HepG2 (cell line): ENCODE results near the gene PSENEN. TPM values are rescaled to one million over a fixed set of nuclear protein-coding genes. Genes with fewer than 3 reads are reported as not detected.

Source experiments
- ATM ChIP-seq: fragments of 450-650 bp; IDR thresholded peaks from 2 replicates; pipeline ENCODE4 v1.7.1; 2017; ENCODE audit warnings: mild to moderate bottlenecking, borderline replicate concordance
- CBX1 ChIP-seq: IDR thresholded peaks from one replicate; pipeline ENCODE4 v1.6.1; 2016; ENCODE audit warnings: antibody characterized with exemption, low read depth
- DDIT3 ChIP-seq: sonication (generic); formaldehyde crosslinking; IDR thresholded peaks from 2 replicates; pipeline ENCODE4 v1.4.0; 2020; ENCODE audit warnings: mild to moderate bottlenecking, missing genetic modification reagents
- FLYWCH1 ChIP-seq: sonication (generic); formaldehyde crosslinking; IDR thresholded peaks from 2 replicates; pipeline ENCODE4 v1.8.1; 2023; ENCODE audit warnings: mild to moderate bottlenecking, missing genetic modification reagents
- JDP2 ChIP-seq: sonication (generic); formaldehyde crosslinking; IDR thresholded peaks from 2 replicates; pipeline ENCODE4 v1.8.1; 2022; ENCODE audit warnings: missing genetic modification reagents, borderline replicate concordance
- KDM3A ChIP-seq: IDR thresholded peaks from 2 replicates; pipeline ENCODE4 v1.6.1; 2018; ENCODE audit warnings: low read depth, missing compliant biosample characterization
- MAFG ChIP-seq: sonication (generic); formaldehyde crosslinking; IDR thresholded peaks from 2 replicates; pipeline ENCODE4 v1.5.1; 2020; ENCODE audit warnings: mild to moderate bottlenecking, missing genetic modification reagents
- NFATC3 ChIP-seq: sonication (generic); formaldehyde crosslinking; IDR thresholded peaks from 2 replicates; pipeline ENCODE4 v1.5.1; 2020; ENCODE audit warnings: mild to moderate bottlenecking, missing genetic modification reagents
- PATZ1 ChIP-seq: sonication (generic); formaldehyde crosslinking; IDR thresholded peaks from 2 replicates; pipeline ENCODE4 v1.4.0; 2020; ENCODE audit warnings: missing genetic modification reagents
- SKI ChIP-seq: fragments of 450-650 bp; IDR thresholded peaks from one replicate; pipeline ENCODE4 v1.6.1; 2018; ENCODE audit warnings: mild to moderate bottlenecking; ENCODE audit not compliant: partially characterized antibody
- THAP7 ChIP-seq: sonication (generic); formaldehyde crosslinking; IDR thresholded peaks from 2 replicates; pipeline ENCODE4 v1.8.1; 2023; ENCODE audit warnings: mild to moderate bottlenecking, missing genetic modification reagents
- UBTF ChIP-seq: sonication (generic); formaldehyde crosslinking; IDR thresholded peaks from 2 replicates; pipeline ENCODE4 v1.4.0; 2020; ENCODE audit warnings: mild to moderate bottlenecking, missing genetic modification reagents
- ZBTB25 ChIP-seq: IDR thresholded peaks from 2 replicates; pipeline ENCODE4 v1.6.1; 2018; ENCODE audit warnings: missing genetic modification reagents
- ZBTB33 ChIP-seq: sonication (generic); formaldehyde crosslinking; IDR thresholded peaks from 2 replicates; pipeline ENCODE4 v1.4.0; 2020; ENCODE audit warnings: missing genetic modification reagents
- ZBTB38 ChIP-seq: sonication (generic); formaldehyde crosslinking; IDR thresholded peaks from 2 replicates; pipeline ENCODE4 v1.5.1; 2020; ENCODE audit warnings: mild to moderate bottlenecking, missing genetic modification reagents
- ZEB1 ChIP-seq: IDR thresholded peaks from 2 replicates; pipeline ENCODE4 v1.6.1; 2012; ENCODE audit warnings: mild to moderate bottlenecking, low read depth, inconsistent platforms; ENCODE audit not compliant: insufficient replicate concordance
- ZFP36L2 ChIP-seq: sonication (generic); formaldehyde crosslinking; IDR thresholded peaks from 2 replicates; pipeline ENCODE4 v1.4.0; 2020; ENCODE audit warnings: missing genetic modification reagents
- ZIK1 ChIP-seq: sonication (generic); formaldehyde crosslinking; IDR thresholded peaks from 2 replicates; pipeline ENCODE4 v1.5.0; 2020; ENCODE audit warnings: mild to moderate bottlenecking, low read depth, missing genetic modification reagents, borderline replicate concordance
- ZNF501 ChIP-seq: sonication (generic); formaldehyde crosslinking; IDR thresholded peaks from 2 replicates; pipeline ENCODE4 v1.5.1; 2020; ENCODE audit warnings: mild to moderate bottlenecking, moderate library complexity, missing genetic modification reagents
- ZNF614 ChIP-seq: IDR thresholded peaks from 2 replicates; pipeline ENCODE4 v1.6.1; 2018; ENCODE audit warnings: missing biosample characterization, missing genetic modification reagents, inconsistent platforms, borderline replicate concordance
- ZNF790 ChIP-seq: sonication (generic); formaldehyde crosslinking; IDR thresholded peaks from 2 replicates; pipeline ENCODE4 v1.8.0; 2022; ENCODE audit warnings: missing genetic modification reagents, mild to moderate bottlenecking, borderline replicate concordance
- polyA plus RNA-seq, 8 experiments: library from polyadenylated mRNA; depleted of rRNA in 3 of 8; stranded (reverse) in 7 of 8; unstranded in 1 of 8; fragments of >200 nt; fragmentation: Illumina TruSeq in 4 of 8; extraction: Trizol in 4 of 8; gene quantifications; 2 replicates each; pipeline versions ENCODE4 v1.2.1 to v1.2.3, GENCODE V29; 2011 to 2016; ENCODE audit warnings: low read depth in 4 of 8, missing spikeins in 1 of 8, mixed read lengths in 1 of 8; ENCODE audit not compliant: insufficient read depth in 1 of 8
- total RNA-seq, 5 experiments: library from RNA; depleted of rRNA; stranded (reverse); fragments of >200 nt; fragmentation: Illumina TruSeq; extraction: Trizol; gene quantifications; 2 replicates each; pipeline ENCODE4 v1.2.3, GENCODE V29; 2016; ENCODE audit warnings: low read depth in 1 of 5

The PSENEN gene
- total and polyA plus RNA-seq, 2 of the 13 experiments (the other 11 are each of a cell fraction or from before 2014, with no cell fraction given), result 16.9 to 34.2 TPM

- no peak for TF ChIP-seq ATM
- TF ChIP-seq ZBTB33 (CRISPR knock-in tag), result no peak; the same call in 1 of the 2 replicates
- TF ChIP-seq MAFG (CRISPR knock-in tag), result no peak
- peak; percentile 79 for TF ChIP-seq UBTF
- TF ChIP-seq DDIT3 (CRISPR knock-in tag), result no peak
- TF ChIP-seq CBX1, result no peak
- peak; percentile 38; the same call in 1 of the 2 replicates for TF ChIP-seq NFATC3 (CRISPR knock-in tag)
- TF ChIP-seq FLYWCH1 (CRISPR knock-in tag), result no peak
- peak; percentile 55 for TF ChIP-seq PATZ1
- no peak; the same call in 1 of the 2 replicates for TF ChIP-seq ZNF614 (CRISPR knock-in tag)
- no peak; the same call in 1 of the 2 replicates for TF ChIP-seq ZBTB38 (CRISPR knock-in tag)
- no peak for TF ChIP-seq ZFP36L2 (CRISPR knock-in tag)
- peak; percentile 82; the same call in 1 of the 2 replicates for TF ChIP-seq THAP7 (CRISPR knock-in tag)
- peak; percentile 47; the same call in 1 of the 2 replicates for TF ChIP-seq ZBTB25 (CRISPR knock-in tag)
- TF ChIP-seq ZNF501 (CRISPR knock-in tag), result peak; percentile 77
- TF ChIP-seq KDM3A (CRISPR knock-in tag), result no peak
- TF ChIP-seq SKI, result peak; percentile 30
- TF ChIP-seq JDP2, result no peak
- TF ChIP-seq ZEB1, result peak; percentile 81
- TF ChIP-seq ZIK1 (CRISPR knock-in tag), result no peak; the same call in 1 of the 2 replicates
- TF ChIP-seq ZNF790, result no peak
Measured at GRCh38 chr19:35740423-35741202, 4.8 kb upstream of the PSENEN start (continued).
